Astrocyte of the spinal cord (primary cell): ENCODE results near the gene LTO1.

ENCODE experiments used
- DNase-seq: peaks from one replicate; pipeline ENCODE4 v3.0.0; 2011; ENCODE audit warnings: low read depth, low spot score
- H3K4me3 ChIP-seq: 2 replicates; pipeline ENCODE4 v1.5.1; 2011; ENCODE audit warnings: low read depth, mild to moderate bottlenecking, low read length, moderate library complexity
- CTCF ChIP-seq: IDR thresholded peaks from 2 replicates; pipeline ENCODE4 v1.5.1; 2012; ENCODE audit warnings: low read depth, mild to moderate bottlenecking, low read length, inconsistent platforms
- in situ Hi-C: cut with HindIII; loops from 2 replicates; pipeline ENCODE4 v1.10.0; 2017; ENCODE audit warnings: low sequenced_read_pairs

LTO1 gene

GRCh38 chr11:69663326-69663725 is 11.8 kb downstream of the LTO1 start:
- in situ Hi-C loops, result loop anchor here (25.0 kb wide), 1 partner anchor 551 kb away; no protein-coding TSS in a partner anchor
- TF ChIP-seq CTCF, result no peak
- DNase-seq, result no peak
- H3K4me3 ChIP-seq, result no peak overlapping the region

- no peak overlapping the region for H3K4me3 ChIP-seq
- in situ Hi-C loops, result loop anchor here (25.0 kb wide), 1 partner anchor 551 kb away; no protein-coding TSS in a partner anchor
- no peak for TF ChIP-seq CTCF
- DNase-seq, result no peak
Observed at GRCh38 chr11:69662806-69663205, 12.3 kb downstream of the LTO1 start.

GRCh38 chr11:69662021-69662698 is 13.0 kb downstream of the LTO1 start:
- in situ Hi-C loops, result loop anchor here (25.0 kb wide), 1 partner anchor 550 kb away; no protein-coding TSS in a partner anchor
- H3K4me3 ChIP-seq, result no peak overlapping the region
- peak; percentile 28 for TF ChIP-seq CTCF
- DNase-seq, result no peak

- TF ChIP-seq CTCF, result no peak
- DNase-seq, result no peak
- H3K4me3 ChIP-seq, result no peak overlapping the region
- in situ Hi-C loops, result loop anchor here (25.0 kb wide), 1 partner anchor 549 kb away; no protein-coding TSS in a partner anchor
Observed at GRCh38 chr11:69661413-69661715, 13.8 kb downstream of the LTO1 start.

- no peak for TF ChIP-seq CTCF
- no peak overlapping the region for H3K4me3 ChIP-seq
- in situ Hi-C loops, result loop anchor here (25.0 kb wide), 1 partner anchor 548 kb away; no protein-coding TSS in a partner anchor
- no peak for DNase-seq
Observed at GRCh38 chr11:69660001-69660500, 15.1 kb downstream of the LTO1 start.

- DNase-seq, result no peak
- in situ Hi-C loops, result loop anchor here (25.0 kb wide), 1 partner anchor 547 kb away; no protein-coding TSS in a partner anchor
- H3K4me3 ChIP-seq, result no peak overlapping the region
- TF ChIP-seq CTCF, result no peak
Observed at GRCh38 chr11:69659591-69659990, 15.6 kb downstream of the LTO1 start.
